Heart left ventricle (tissue), 16 donors: Measurements from ENCODE around the gene KPNB1. TPM values are rescaled to one million over a fixed set of nuclear protein-coding genes. Genes with fewer than 3 reads are reported as not detected.

Experiments
- ATAC-seq, 4 donors: fragments of 200-7000 bp; cut with Tn5 transposase; one replicate each; pipeline ENCODE4 v1.9.1; 2020 to 2022; ENCODE audit warnings: moderate library complexity in 4 of 4, mild to moderate bottlenecking in 3 of 4, moderate number of reproducible peaks in 1 of 4
- DNase-seq, 5 donors: peaks; one replicate each; pipeline ENCODE4 v3.0.0-alpha.2; 2020
- H3K27ac ChIP-seq, 12 donors: fragments of 200-600 bp; sonication (generic) in 4 of 12; one replicate each; pipeline versions ENCODE4 v1.5.0 to v1.8.0; 2016 to 2022; ENCODE audit warnings: mild to moderate bottlenecking in 2 of 12
- H3K27me3 ChIP-seq, 9 donors: fragments of 200-600 bp; sonication (generic) in 2 of 9; one replicate each; pipeline versions ENCODE4 v1.5.1 to v1.8.0; 2016 to 2022; ENCODE audit warnings: mild to moderate bottlenecking in 3 of 9
- H3K36me3 ChIP-seq, 9 donors: fragments of 200-600 bp; sonication (generic) in 2 of 9; one replicate each; pipeline versions ENCODE4 v1.5.0 to v1.8.0; 2018 to 2022; ENCODE audit warnings: mild to moderate bottlenecking in 2 of 9
- H3K4me1 ChIP-seq, 12 donors: fragments of 200-600 bp; sonication (generic) in 4 of 12; one replicate each; pipeline versions ENCODE4 v1.5.0 to v1.8.0; 2016 to 2022; ENCODE audit warnings: mild to moderate bottlenecking in 3 of 12
- H3K4me3 ChIP-seq, 12 donors: fragments of 200-600 bp; sonication (generic) in 4 of 12; one replicate each; pipeline versions ENCODE4 v1.5.0 to v1.8.0; 2017 to 2022; ENCODE audit warnings: mild to moderate bottlenecking in 9 of 12, moderate library complexity in 4 of 12
- H3K9me3 ChIP-seq, 12 donors: fragments of 200-600 bp; sonication (generic) in 4 of 12; one replicate each; pipeline versions ENCODE4 v1.5.0 to v1.8.0; 2016 to 2022; ENCODE audit warnings: mild to moderate bottlenecking in 1 of 12
- CTCF ChIP-seq, 12 donors: fragments of 200-600 bp; sonication (generic) in 4 of 12; IDR thresholded peaks; one replicate each; pipeline versions ENCODE4 v1.5.0 to v1.8.0; 2018 to 2022; ENCODE audit warnings: antibody characterized with exemption in 12 of 12, mild to moderate bottlenecking in 5 of 12
- POLR2A ChIP-seq, 2 donors: fragments of 450-650 bp; IDR thresholded peaks; one replicate each; pipeline ENCODE4 v1.6.1; 2017; ENCODE audit warnings: antibody characterized with exemption in 2 of 2, mild to moderate bottlenecking in 2 of 2, moderate library complexity in 2 of 2
- WGBS, 4 donors: extraction: QIAGEN DNeasy Blood & Tissue Kit in 2 of 4; methylation state at CpG; one replicate each; pipeline versions ENCODE4 v1.1.5 to v1.1.7; 2013 to 2018; 5-methylcytosine and 5-hydroxymethylcytosine counted together
- intact Hi-C, 10 donors: fragments of 100-400 bp; cut with DNase I; formaldehyde crosslinking; loops; one replicate each; pipeline versions ENCODE4 v1.11.1 to v1.14.2; 2022
- polyA plus RNA-seq, 2 donors: library from polyadenylated mRNA; stranded (reverse); fragments of 200-250 nt; gene quantifications; one replicate each; pipeline ENCODE4 v1.2.3, GENCODE V29; 2013
- total RNA-seq, 9 donors: library from RNA; depleted of rRNA in 2 of 9; stranded (reverse); fragments of >200 nt in 2 of 9; fragmentation: NEBNext Ultra II Directional in 3 of 9; extraction: Animal tissue kit (Norgen Biotek cat#: 25700) in 3 of 9; gene quantifications; one replicate each; pipeline versions ENCODE4 v1.1.0 to v1.2.4, GENCODE V29; 2016 to 2023
- donor health status: ischemic (EF 13 %, LVEDD 7.1; RV severe dilation, severe dysfunction).
- donor health status: healthy with polysubstance abuse.
- donor health status: DM: no; HTN: yes; CAD: no.
- donor health status: DM: no; HTN: no; CAD: no.
- donor health status: ischemic (EF 25% LVEDD 6.9; RV normal size, moderate dysfunction).
- donor health status: ischemic (EF 25% LVEDD 5.7; RV mildly dilated, moderate dysfunction).
- donor health status: healthy.
- donor health status: DM: yes; HTN: yes; CAD: no.
- donor health status: ischemic (EF 35%, LVEDD 5.7; RV mildly dilated, moderate dysfunction).
- donor health status: nonischemic (EF 11% LVEDD 7.7; RV severe dilation, severe dysfunction).
- donor health status: DM: yes; HTN: yes; CAD: no.
- donor health status: PGD.
- donor health status: ischemic (EF 29% LVEDD 5.4; RV normal size, mild dysfunction).
- donor health status: nonischemic (EF 23%, LVEDD 6.1; RV moderate dilation, normal function).

The KPNB1 gene
- total and polyA plus RNA-seq, 11 donors = 30.7 to 236 (median 174) TPM

- H3K9me3 ChIP-seq = no peaks in the 10 kb centered on the region
- peaks cover 0 to 43% (median 29%) of the 10 kb centered on the region in 12 donors for H3K4me1 ChIP-seq
- no peaks in the 10 kb centered on the region for H3K27me3 ChIP-seq
- H3K27ac ChIP-seq = peak overlapping the region in 2 of 12 donors; percentile 50 to 67
- 58 to 81% (median 66%) methylated on average over 4 of the region's 4 CpGs for WGBS, 4 donors
- H3K36me3 ChIP-seq = peaks cover 0 to 97% (median 87%) of the 10 kb centered on the region in 9 donors
- no peak overlapping the region for H3K4me3 ChIP-seq
- intact Hi-C loops = loop anchor here in 8 of 10 donors (5.0 to 10.0 kb wide), 6 partner anchors 114 to 391 kb away; no protein-coding TSS in a partner anchor
- DNase-seq (no peak), ATAC-seq (no peak)
- TF ChIP-seq POLR2A (IDR thresholded peaks at IDR 0.05) (no peak), CTCF (IDR thresholded peaks at IDR 0.05) (peak in 3 of 12 donors; percentile 5 to 16 (median 14))
Measured at GRCh38 chr17:47618410-47618809, 31.3 kb upstream of the KPNB1 start.

GRCh38 chr17:47620503-47621245 is 29.0 kb upstream of the KPNB1 start:
- no peak for DNase-seq
- H3K9me3 ChIP-seq = no peaks in the 10 kb centered on the region
- no peak overlapping the region for H3K4me3 ChIP-seq
- H3K36me3 ChIP-seq = peaks cover 0 to 97% (median 74%) of the 10 kb centered on the region in 9 donors
- WGBS, 4 donors = 82 to 88% (median 83%) methylated on average over 3 of the region's 3 CpGs
- H3K4me1 ChIP-seq = peaks cover 0 to 43% (median 29%) of the 10 kb centered on the region in 12 donors
- intact Hi-C loops = no loop called here
- peak overlapping the region in 8 of 12 donors; percentile 31 to 63 (median 46) for H3K27ac ChIP-seq
- H3K27me3 ChIP-seq = no peaks in the 10 kb centered on the region
- no peak for ATAC-seq
- TF ChIP-seq CTCF (IDR thresholded peaks at IDR 0.05) (no peak), POLR2A (IDR thresholded peaks at IDR 0.05) (no peak)

- peaks cover 0 to 91% (median 68%) of the 10 kb centered on the region in 9 donors for H3K36me3 ChIP-seq
- peak overlapping the region in 10 of 12 donors; percentile 31 to 63 (median 47) for H3K27ac ChIP-seq
- H3K4me1 ChIP-seq = peaks cover 0 to 43% (median 29%) of the 10 kb centered on the region in 12 donors
- intact Hi-C loops = no loop called here
- no peaks in the 10 kb centered on the region for H3K27me3 ChIP-seq
- WGBS, 4 donors = 37 to 48% (median 44%) methylated on average over 9 of the region's 9 CpGs
- no peak overlapping the region for H3K4me3 ChIP-seq
- TF ChIP-seq POLR2A (IDR thresholded peaks at IDR 0.05) = no peak
- TF ChIP-seq CTCF (IDR thresholded peaks at IDR 0.05) = no peak
- DNase-seq (peak; percentile 23 to 67 (median 52)), ATAC-seq (peak; percentile 64 to 88 (median 82))
- no peaks in the 10 kb centered on the region for H3K9me3 ChIP-seq
Measured at GRCh38 chr17:47621293-47622179, 28.2 kb upstream of the KPNB1 start.

GRCh38 chr17:47622180-47622549 is 27.6 kb upstream of the KPNB1 start:
- DNase-seq (no peak), ATAC-seq (no peak)
- intact Hi-C loops = no loop called here
- Histone ChIP-seq H3K27me3 (no peaks in the 10 kb centered on the region), H3K36me3 (peaks cover 0 to 85% (median 62%) of the 10 kb centered on the region in 9 donors), H3K27ac (peak overlapping the region in 10 of 12 donors; percentile 31 to 63 (median 46)), H3K4me3 (no peak overlapping the region), H3K9me3 (no peaks in the 10 kb centered on the region), H3K4me1 (peaks cover 0 to 43% (median 29%) of the 10 kb centered on the region in 12 donors)
- no peak for TF ChIP-seq POLR2A (IDR thresholded peaks at IDR 0.05)
- WGBS, 4 donors = 25 to 36% (median 33%) methylated on average over 2 of the region's 2 CpGs
